H1 (cell line): ENCODE measurements around the gene IRAG1. TPM values are rescaled to one million over a fixed set of nuclear protein-coding genes. Genes with fewer than 3 reads are reported as not detected.

ENCODE experiments used
- CTCF ChIA-PET: fragments of 300-600 bp; sonication (Branson Sonifier 250); formaldehyde crosslinking; loops from one replicate; lab custom pipeline; 2021; ENCODE audit not compliant: partially characterized antibody; lab: Charles Lee
- POLR2A ChIA-PET: fragments of 300-600 bp; sonication (Branson Sonifier 250); formaldehyde crosslinking; loops from one replicate; lab custom pipeline; 2021; ENCODE audit warnings: inconsistent platforms; ENCODE audit not compliant: partially characterized antibody; lab: Charles Lee
- DNase-seq, 2 experiments: peaks; one replicate each; pipeline versions ENCODE4 v3.0.0 to v3.0.0-alpha.2; 2010 to 2022; ENCODE audit warnings: low spot score in 2 of 2, low read depth in 1 of 2, mixed read lengths in 1 of 2
- FAIRE-seq: peaks from 2 replicates; lab custom pipeline; 2011; peaks lifted over from hg19 to GRCh38; lab: Jason Lieb, UNC
- H2AFZ ChIP-seq: 2 replicates; pipeline ENCODE4 v1.8.1; 2012; ENCODE audit warnings: low read length, inconsistent platforms
- H2AK5ac ChIP-seq: 2 replicates; pipeline ENCODE4 v1.6.1; 2013; ENCODE audit warnings: low read depth, low read length
- H2BK120ac ChIP-seq: replicated peaks from 2 replicates; pipeline ENCODE3; 2013; ENCODE audit warnings: low read depth, low read length, inconsistent platforms
- H2BK12ac ChIP-seq: 2 replicates; pipeline ENCODE4 v1.6.1; 2013; ENCODE audit warnings: low read depth, low read length
- H2BK15ac ChIP-seq: 2 replicates; pipeline ENCODE4 v1.6.1; 2013; ENCODE audit warnings: low read length
- H2BK20ac ChIP-seq: 2 replicates; pipeline ENCODE4 v1.6.1; 2013; ENCODE audit warnings: low read length
- H2BK5ac ChIP-seq: 2 replicates; pipeline ENCODE4 v1.6.1; 2013; ENCODE audit warnings: low read depth, low read length
- H3K14ac ChIP-seq: 2 replicates; pipeline ENCODE4 v1.6.1; 2013; ENCODE audit warnings: inconsistent platforms; ENCODE audit not compliant: insufficient read length
- H3K18ac ChIP-seq: 2 replicates; pipeline ENCODE4 v1.6.1; 2013; ENCODE audit warnings: low read length; ENCODE audit errors: extremely low read depth
- H3K23ac ChIP-seq: 2 replicates; pipeline ENCODE4 v1.6.1; 2013; ENCODE audit warnings: inconsistent platforms; ENCODE audit not compliant: insufficient read length
- H3K23me2 ChIP-seq: 2 replicates; pipeline ENCODE4 v1.6.1; 2013; ENCODE audit warnings: low read depth, low read length
- H3K27ac ChIP-seq: 2 replicates; pipeline ENCODE4 v1.6.1; 2011; ENCODE audit warnings: low read depth, low read length, inconsistent platforms
- H3K27me3 ChIP-seq, 4 experiments: replicated peaks in 1 of 4; 1 replicate in 1 of 4; 2 replicates in 3 of 4; pipeline versions ENCODE4 v1.6.1 to v1.8.1; 2011 to 2013; ENCODE audit warnings: low read length in 3 of 4, mild to moderate bottlenecking in 3 of 4, inconsistent platforms in 2 of 4, mixed read lengths in 2 of 4, moderate library complexity in 1 of 4; ENCODE audit not compliant: control insufficient read depth in 3 of 4, insufficient read depth in 3 of 4; ENCODE audit errors: extremely low read depth in 1 of 4
- H3K36me3 ChIP-seq, 4 experiments: 2 replicates each; pipeline versions ENCODE4 v1.6.1 to v1.8.1; 2011 to 2013; ENCODE audit warnings: mild to moderate bottlenecking in 4 of 4, low read length in 3 of 4, moderate library complexity in 2 of 4, control low read depth in 1 of 4, inconsistent platforms in 1 of 4; ENCODE audit not compliant: insufficient read depth in 4 of 4, control insufficient read depth in 2 of 4
- H3K4ac ChIP-seq: replicated peaks from 2 replicates; pipeline ENCODE3; 2013; ENCODE audit warnings: low read length, low read depth, mixed read lengths, inconsistent platforms; ENCODE audit not compliant: insufficient read length
- H3K4me1 ChIP-seq, 4 experiments: replicated peaks in 1 of 4; 1 replicate in 1 of 4; 2 replicates in 3 of 4; pipeline versions ENCODE4 v1.6.1 to v1.8.1; 2011 to 2013; ENCODE audit warnings: low read length in 3 of 4, inconsistent platforms in 2 of 4, mixed read lengths in 1 of 4; ENCODE audit not compliant: insufficient read depth in 4 of 4, control insufficient read depth in 3 of 4
- H3K4me2 ChIP-seq, 2 experiments: 2 replicates each; pipeline versions ENCODE4 v1.6.1 to v1.8.1; 2011 to 2013; ENCODE audit warnings: low read depth in 2 of 2, low read length in 2 of 2, control low read depth in 1 of 2, inconsistent platforms in 1 of 2, mild to moderate bottlenecking in 1 of 2; ENCODE audit not compliant: insufficient read depth in 1 of 2
- H3K4me3 ChIP-seq, 4 experiments: fragments of 200-600, 300-600 bp in 1 of 4; sonication (generic), shearing (Covaris generic), sonication (Bioruptor Twin) in 1 of 4; 2 replicates each; pipeline versions ENCODE4 v1.5.1 to v1.8.1; 2011 to 2016; ENCODE audit warnings: low read length in 4 of 4, low read depth in 3 of 4, control low read depth in 2 of 4, inconsistent platforms in 2 of 4, mild to moderate bottlenecking in 2 of 4, mixed read lengths in 1 of 4, moderate library complexity in 1 of 4; ENCODE audit not compliant: insufficient read depth in 2 of 4; ENCODE audit errors: extremely low read depth in 1 of 4
- H3K56ac ChIP-seq: replicated peaks from 2 replicates; pipeline ENCODE3; 2013; ENCODE audit warnings: low read depth, mild to moderate bottlenecking, mixed read lengths, low read length, inconsistent platforms; ENCODE audit not compliant: insufficient read length
- H3K79me1 ChIP-seq: 2 replicates; pipeline ENCODE4 v1.6.1; 2013; ENCODE audit warnings: low read depth, low read length, control low read depth
- H3K79me2 ChIP-seq, 2 experiments: 2 replicates each; pipeline versions ENCODE4 v1.6.1 to v1.8.1; 2012 to 2013; ENCODE audit warnings: low read length in 2 of 2, mild to moderate bottlenecking in 2 of 2, inconsistent platforms in 1 of 2; ENCODE audit not compliant: insufficient read depth in 2 of 2, control insufficient read depth in 1 of 2
- H3K9ac ChIP-seq, 4 experiments: replicated peaks in 1 of 4; 1 replicate in 1 of 4; 2 replicates in 3 of 4; pipeline versions ENCODE4 v1.6.1 to v1.8.1; 2011 to 2013; ENCODE audit warnings: low read depth in 3 of 4, low read length in 3 of 4, control low read depth in 2 of 4, mild to moderate bottlenecking in 2 of 4, moderate library complexity in 2 of 4, inconsistent platforms in 1 of 4; ENCODE audit errors: extremely low read depth in 1 of 4
- H3K9me3 ChIP-seq, 2 experiments: 2 replicates each; pipeline versions ENCODE4 v1.6.1 to v1.8.1; 2012 to 2013; ENCODE audit warnings: mild to moderate bottlenecking in 2 of 2, moderate library complexity in 2 of 2, control low read depth in 1 of 2, inconsistent platforms in 1 of 2, low read depth in 1 of 2, low read length in 1 of 2, mixed read lengths in 1 of 2; ENCODE audit not compliant: insufficient read depth in 2 of 2
- H4K20me1 ChIP-seq, 2 experiments: replicated peaks in 1 of 2; 2 replicates each; pipeline versions ENCODE3 to v1.8.1; 2011 to 2013; ENCODE audit warnings: inconsistent platforms in 2 of 2, low read length in 2 of 2, mild to moderate bottlenecking in 1 of 2; ENCODE audit not compliant: insufficient read depth in 2 of 2, control insufficient read depth in 1 of 2
- H4K5ac ChIP-seq: 2 replicates; pipeline ENCODE4 v1.6.1; 2013; ENCODE audit warnings: low read length, low read depth, mixed read lengths, inconsistent platforms; ENCODE audit not compliant: insufficient read length
- H4K8ac ChIP-seq: 2 replicates; pipeline ENCODE4 v1.8.0; 2013; ENCODE audit warnings: mild to moderate bottlenecking, moderate library complexity, low read length, inconsistent platforms; ENCODE audit not compliant: insufficient read depth; ENCODE audit errors: extremely low read depth
- H4K91ac ChIP-seq: replicated peaks from 2 replicates; pipeline ENCODE3; 2013; ENCODE audit warnings: low read length, mixed read lengths, inconsistent platforms; ENCODE audit not compliant: insufficient read length
- EGR1 ChIP-seq: IDR thresholded peaks from 2 replicates; pipeline ENCODE4 v1.6.1; 2011; ENCODE audit warnings: low read depth, low read length, borderline replicate concordance
- EZH2 ChIP-seq: fragments of 200-600 bp; sonication (generic); IDR thresholded peaks from 2 replicates; pipeline ENCODE4 v1.7.1; 2012; ENCODE audit warnings: low read depth, mild to moderate bottlenecking, moderate library complexity, low read length, inconsistent platforms; ENCODE audit not compliant: severe bottlenecking
- FOSL1 ChIP-seq: IDR thresholded peaks from 2 replicates; pipeline ENCODE4 v1.6.1; 2011; ENCODE audit warnings: mild to moderate bottlenecking, low read depth, low read length, moderate library complexity; ENCODE audit not compliant: insufficient read depth
- HDAC6 ChIP-seq: IDR thresholded peaks from one replicate; pipeline ENCODE4 v1.7.1; 2012; ENCODE audit warnings: low read depth, mild to moderate bottlenecking, inconsistent platforms, low read length, moderate library complexity
- MAFK ChIP-seq: IDR thresholded peaks from 2 replicates; pipeline ENCODE4 v1.6.1; 2012; ENCODE audit warnings: low read depth, mild to moderate bottlenecking, improper control_type of control experiment, low read length
- NANOG ChIP-seq: IDR thresholded peaks from 2 replicates; pipeline ENCODE4 v1.6.1; 2011; ENCODE audit warnings: low read length, low read depth, mild to moderate bottlenecking, inconsistent platforms; ENCODE audit not compliant: insufficient read depth, poor library complexity, severe bottlenecking
- RFX5 ChIP-seq: IDR thresholded peaks from 2 replicates; pipeline ENCODE4 v1.6.1; 2011; ENCODE audit warnings: low read depth, low read length, improper control_type of control experiment, borderline replicate concordance
- RXRA ChIP-seq: IDR thresholded peaks from 2 replicates; pipeline ENCODE4 v1.6.1; 2011; ENCODE audit warnings: low read depth, mild to moderate bottlenecking, low read length, moderate library complexity; ENCODE audit not compliant: insufficient read depth
- SAP30 ChIP-seq: fragments of 300-600 bp; sonication (generic); IDR thresholded peaks from 2 replicates; pipeline ENCODE4 v1.7.1; 2012; ENCODE audit warnings: low read length, moderate library complexity, mild to moderate bottlenecking, inconsistent platforms; ENCODE audit not compliant: insufficient read depth, insufficient replicate concordance
- TAF7 ChIP-seq: optimal IDR thresholded peaks from 2 replicates; pipeline ENCODE3; 2011; ENCODE audit warnings: low read depth, mild to moderate bottlenecking, inconsistent platforms, low read length, moderate library complexity, borderline replicate concordance
- WGBS, 2 experiments: shearing (Covaris generic) in 1 of 2; methylation state at CpG; one replicate each; pipeline versions ENCODE4 v1.1.6 to v1.1.7; 2013 to 2015; ENCODE audit warnings: low lambda C conversion rate in 2 of 2, mixed read lengths in 2 of 2, inconsistent platforms in 1 of 2, low coverage in 1 of 2, missing lambda C conversion rate in 1 of 2; ENCODE audit not compliant: insufficient replicate concordance in 2 of 2, insufficient coverage in 1 of 2, insufficient read length in 1 of 2; ENCODE audit errors: extremely low coverage in 1 of 2, missing lambda C conversion rate in 1 of 2; 5-methylcytosine and 5-hydroxymethylcytosine counted together
- polyA plus RNA-seq, 7 experiments: library from polyadenylated mRNA; depleted of rRNA in 3 of 7; stranded (reverse) in 5 of 7; unstranded in 2 of 7; fragments of >200 nt in 5 of 7; fragments of 200-250 nt in 2 of 7; gene quantifications; 1 replicate in 5 of 7; 2 replicates in 1 of 7; 4 replicates in 1 of 7; pipeline versions ENCODE4 v1.2.1 to v1.2.3, GENCODE V29; 2011 to 2013; ENCODE audit warnings: missing spikeins in 2 of 7, mixed read lengths in 2 of 7
- total RNA-seq: library from RNA; stranded (reverse); fragmentation: NEBNext Ultra II Directional; extraction: Animal tissue kit (Norgen Biotek cat#: 25700); gene quantifications from 2 replicates; pipeline ENCODE4 v1.2.1, GENCODE V29; 2021

The IRAG1 gene
- total and polyA plus RNA-seq, 2 of the 8 experiments (the other 6 are each of a cell fraction or from before 2014, with no cell fraction given), result 1.8 to 2.7 TPM

- ChIA-PET POLR2A (no interaction called here), CTCF (interaction anchor here (1.4 to 6.0 kb wide), 3 partner anchors 10 to 16 kb away, joined by 3 to 92 read pairs (median 25); no protein-coding TSS in a partner anchor)
- Histone ChIP-seq H3K9me3 (no peaks in the 10 kb centered on the region), H2BK20ac (no peak overlapping the region), H3K36me3 (no peaks in the 10 kb centered on the region), H3K4ac (no peak overlapping the region), H2BK5ac (no peak overlapping the region), H2BK120ac (no peak overlapping the region), H3K23ac (no peak overlapping the region), H4K8ac (no peak overlapping the region), H2BK15ac (no peak overlapping the region), H3K4me1 (peaks cover 0 to 4% (median 0%) of the 10 kb centered on the region in 4 experiments; a peak in 1 of 7 replicates), H3K23me2 (no peaks in the 10 kb centered on the region), H3K27me3 (no peaks in the 10 kb centered on the region), H2AK5ac (no peak overlapping the region), H3K9ac (no peak overlapping the region), H3K56ac (no peak overlapping the region), H2AFZ (no peak overlapping the region), H2BK12ac (no peak overlapping the region), H3K14ac (no peak overlapping the region), H3K27ac (no peak overlapping the region), H3K79me2 (no peaks in the 10 kb centered on the region), H3K18ac (no peak overlapping the region), H4K91ac (no peak overlapping the region), H3K79me1 (no peaks in the 10 kb centered on the region), H4K5ac (no peak overlapping the region), H3K4me3 (no peak overlapping the region), H4K20me1 (no peaks in the 10 kb centered on the region), H3K4me2 (no peak overlapping the region)
- FAIRE-seq (no peak), DNase-seq (no peak)
- 95% methylated on average over 2 of the region's 2 CpGs; no CpG with 5 or more reads in 1 of the 2 experiments for WGBS, 2 experiments
- no peak for TF ChIP-seq SAP30
- TF ChIP-seq TAF7, result no peak
- TF ChIP-seq FOSL1, result no peak
- no peak for TF ChIP-seq MAFK
- TF ChIP-seq HDAC6, result no peak
- no peak for TF ChIP-seq RFX5
- TF ChIP-seq RXRA, result no peak
- TF ChIP-seq EZH2, result no peak
- no peak for TF ChIP-seq NANOG
- no peak for TF ChIP-seq EGR1
Measured at GRCh38 chr11:10650630-10651029, 42.9 kb downstream of the IRAG1 start.
